IMR-90 (cell line): ENCODE data around the gene AAR2. TPM values are rescaled to one million over a fixed set of nuclear protein-coding genes. Genes with fewer than 3 reads are reported as not detected.

Source experiments
- ATAC-seq: fragments of 200-7000 bp; cut with Tn5 transposase; 2 replicates; pipeline ENCODE4 v1.9.1; 2020; ENCODE audit warnings: low read depth, mild to moderate bottlenecking, moderate library complexity
- BruUV-seq: library from RNA; stranded (reverse); fragments of 400-500 nt; replicated peaks from 2 replicates; lab custom pipeline; 2021; lab: Mats Ljungman, UMichigan
- CTCF ChIA-PET: fragments of 300-600 bp; formaldehyde crosslinking; extraction: SDS; loops from one replicate; lab custom pipeline; 2021; ENCODE audit warnings: antibody characterized with exemption; lab: Yijun Ruan, JAX
- POLR2A ChIA-PET: fragments of 300-600 bp; sonication (Branson Sonifier 250); formaldehyde crosslinking; loops from one replicate; lab custom pipeline; 2022; ENCODE audit warnings: antibody characterized with exemption; ENCODE audit not compliant: unreplicated experiment; lab: Charles Lee
- DNase-seq: peaks from one replicate; pipeline ENCODE4 v3.0.0; 2013
- H2AFZ ChIP-seq: replicated peaks from 2 replicates; pipeline ENCODE3; 2013; ENCODE audit warnings: low read length, mild to moderate bottlenecking; ENCODE audit not compliant: poor library complexity
- H2AK5ac ChIP-seq: 2 replicates; pipeline ENCODE4 v1.6.1; 2013; ENCODE audit warnings: low read depth, low read length, inconsistent platforms
- H2AK9ac ChIP-seq: replicated peaks from 2 replicates; pipeline ENCODE3; 2013; ENCODE audit warnings: mild to moderate bottlenecking, low read depth, low read length, moderate library complexity; ENCODE audit not compliant: poor library complexity
- H2BK120ac ChIP-seq: 2 replicates; pipeline ENCODE4 v1.6.1; 2013; ENCODE audit warnings: low read depth, low read length, inconsistent platforms
- H2BK15ac ChIP-seq: 3 replicates; pipeline ENCODE4 v1.6.1; 2013; ENCODE audit warnings: low read depth, low read length, inconsistent platforms
- H2BK20ac ChIP-seq: 2 replicates; pipeline ENCODE4 v1.6.1; 2013; ENCODE audit warnings: low read depth, mild to moderate bottlenecking, inconsistent platforms, low read length, moderate library complexity
- H2BK5ac ChIP-seq: 2 replicates; pipeline ENCODE4 v1.6.1; 2013; ENCODE audit warnings: mild to moderate bottlenecking, low read depth, low read length, inconsistent platforms; ENCODE audit not compliant: poor library complexity, severe bottlenecking
- H3K14ac ChIP-seq: replicated peaks from 2 replicates; pipeline ENCODE4 v1.6.1; 2013; ENCODE audit warnings: low read depth, low read length, inconsistent platforms
- H3K18ac ChIP-seq: 2 replicates; pipeline ENCODE4 v1.6.1; 2013; ENCODE audit warnings: low read depth, low read length, control low read depth
- H3K23ac ChIP-seq: 2 replicates; pipeline ENCODE4 v1.6.1; 2013; ENCODE audit warnings: low read depth, low read length, inconsistent platforms
- H3K27ac ChIP-seq: 2 replicates; pipeline ENCODE4 v1.5.1; 2013; ENCODE audit warnings: mild to moderate bottlenecking, control low read depth, low read length; ENCODE audit not compliant: insufficient read depth
- H3K27me3 ChIP-seq: 2 replicates; pipeline ENCODE4 v1.6.1; 2013; ENCODE audit warnings: low read length; ENCODE audit not compliant: control insufficient read depth, insufficient read depth
- H3K36me3 ChIP-seq: 2 replicates; pipeline ENCODE4 v1.6.1; 2013; ENCODE audit warnings: low read length, mixed read lengths; ENCODE audit not compliant: control insufficient read depth, insufficient read depth
- H3K4ac ChIP-seq: 2 replicates; pipeline ENCODE4 v1.6.1; 2013; ENCODE audit warnings: low read depth, low read length, inconsistent platforms
- H3K4me1 ChIP-seq: 2 replicates; pipeline ENCODE4 v1.6.1; 2013; ENCODE audit warnings: low read length, mixed read lengths; ENCODE audit not compliant: control insufficient read depth, insufficient read depth
- H3K4me2 ChIP-seq: 2 replicates; pipeline ENCODE4 v1.6.1; 2013; ENCODE audit warnings: low read depth, mild to moderate bottlenecking, control low read depth, low read length, moderate library complexity
- H3K4me3 ChIP-seq: 2 replicates; pipeline ENCODE4 v1.5.1; 2013; ENCODE audit warnings: low read depth, mild to moderate bottlenecking, control low read depth, low read length, moderate library complexity; ENCODE audit not compliant: insufficient read depth
- H3K56ac ChIP-seq: 2 replicates; pipeline ENCODE4 v1.6.1; 2013; ENCODE audit warnings: low read length, inconsistent platforms; ENCODE audit not compliant: insufficient read depth; ENCODE audit errors: extremely low read depth
- H3K79me1 ChIP-seq, 2 experiments: 2 replicates each; pipeline ENCODE4 v1.6.1; 2013; ENCODE audit warnings: low read length in 2 of 2, inconsistent platforms in 1 of 2, low read depth in 1 of 2
- H3K9ac ChIP-seq: 2 replicates; pipeline ENCODE4 v1.6.1; 2013; ENCODE audit warnings: low read depth, low read length, control low read depth
- H3K9me1 ChIP-seq: 2 replicates; pipeline ENCODE4 v1.6.1; 2013; ENCODE audit warnings: low read length, inconsistent platforms; ENCODE audit not compliant: insufficient read depth
- H3K9me3 ChIP-seq: 2 replicates; pipeline ENCODE4 v1.6.1; 2013; ENCODE audit warnings: low read length; ENCODE audit not compliant: control insufficient read depth, insufficient read depth
- H4K20me1 ChIP-seq: 2 replicates; pipeline ENCODE4 v1.6.1; 2013; ENCODE audit warnings: low read length, inconsistent platforms; ENCODE audit not compliant: insufficient read depth
- H4K5ac ChIP-seq: 2 replicates; pipeline ENCODE4 v1.6.1; 2013; ENCODE audit warnings: mild to moderate bottlenecking, low read depth, low read length, control low read depth
- H4K8ac ChIP-seq, 2 experiments: 2 replicates each; pipeline ENCODE4 v1.6.1; 2013; ENCODE audit warnings: low read depth in 2 of 2, low read length in 2 of 2, control low read depth in 1 of 2, inconsistent platforms in 1 of 2
- H4K91ac ChIP-seq: 2 replicates; pipeline ENCODE4 v1.6.1; 2013; ENCODE audit warnings: low read depth, low read length, inconsistent platforms; ENCODE audit not compliant: insufficient read depth
- BHLHE40 ChIP-seq: fragments of 150-350 bp; IDR thresholded peaks from 2 replicates; pipeline ENCODE4 v1.6.1; 2016; ENCODE audit warnings: mild to moderate bottlenecking, low read depth, low read length
- CEBPB ChIP-seq: IDR thresholded peaks from 2 replicates; pipeline ENCODE4 v1.6.1; 2012; ENCODE audit warnings: low read depth, low read length, improper control_type of control experiment
- CHD1 ChIP-seq: IDR thresholded peaks from 2 replicates; pipeline ENCODE4 v1.6.1; 2012; ENCODE audit warnings: low read depth, low read length, improper control_type of control experiment
- CTCF ChIP-seq: conservative IDR thresholded peaks from 2 replicates; pipeline ENCODE4 v1.5.1; 2012; ENCODE audit warnings: mild to moderate bottlenecking, low read depth, low read length, improper control_type of control experiment
- ELK1 ChIP-seq: fragments of 150-350 bp; IDR thresholded peaks from 2 replicates; pipeline ENCODE4 v1.6.1; 2016; ENCODE audit warnings: low read depth, mild to moderate bottlenecking, low read length, moderate library complexity, borderline replicate concordance
- FOS ChIP-seq: fragments of 150-350 bp; IDR thresholded peaks from 2 replicates; pipeline ENCODE4 v1.6.1; 2016; ENCODE audit warnings: low read depth, low read length
- MAFK ChIP-seq: IDR thresholded peaks from 2 replicates; pipeline ENCODE4 v1.6.1; 2012; ENCODE audit warnings: low read depth, low read length, improper control_type of control experiment
- MXI1 ChIP-seq: IDR thresholded peaks from 2 replicates; pipeline ENCODE4 v1.6.1; 2012; ENCODE audit warnings: low read depth, mild to moderate bottlenecking, low read length, moderate library complexity, borderline replicate concordance
- NFE2L2 ChIP-seq: fragments of 150-350 bp; IDR thresholded peaks from 2 replicates; pipeline ENCODE4 v1.6.1; 2016; ENCODE audit warnings: low read depth, mild to moderate bottlenecking, low read length
- POLR2A ChIP-seq: IDR thresholded peaks from 2 replicates; pipeline ENCODE4 v1.6.1; 2012; ENCODE audit warnings: mild to moderate bottlenecking, low read depth, low read length
- RAD21 ChIP-seq: IDR thresholded peaks from 2 replicates; pipeline ENCODE4 v1.6.1; 2012; ENCODE audit warnings: low read length, improper control_type of control experiment
- RFX5 ChIP-seq: IDR thresholded peaks from 2 replicates; pipeline ENCODE4 v1.8.0; 2012; ENCODE audit warnings: low read depth, mild to moderate bottlenecking, low read length, moderate library complexity
- SMC3 ChIP-seq: fragments of 150-350 bp; IDR thresholded peaks from 2 replicates; pipeline ENCODE4 v1.6.1; 2016; ENCODE audit warnings: low read depth, mild to moderate bottlenecking, antibody characterized with exemption, low read length, moderate library complexity
- USF2 ChIP-seq: fragments of 150-350 bp; IDR thresholded peaks from 2 replicates; pipeline ENCODE4 v1.6.1; 2017; ENCODE audit warnings: mild to moderate bottlenecking, antibody characterized with exemption, low read length, low read depth
- WGBS, 2 experiments: methylation state at CpG; one replicate each; pipeline versions ENCODE4 v1.1.5 to v1.1.7; 2013; ENCODE audit warnings: missing lambda C conversion rate in 2 of 2; ENCODE audit not compliant: insufficient read length in 1 of 2; ENCODE audit errors: extremely low coverage in 2 of 2; 5-methylcytosine and 5-hydroxymethylcytosine counted together
- dilution Hi-C: fragments of 300-500 bp; cut with HindIII; formaldehyde crosslinking; loops from one replicate; pipeline ENCODE4 v1.14.3; 2018; ENCODE audit warnings: low sequenced_read_pairs; ENCODE audit not compliant: unreplicated experiment
- in situ Hi-C: fragments of 300-500 bp; cut with MboI; formaldehyde crosslinking; loops from 3 replicates; pipeline ENCODE4 v1.14.3; 2019; ENCODE audit warnings: low sequenced_read_pairs, inconsistent platforms, mixed read lengths
- intact Hi-C: fragments of 100-400 bp; cut with micrococcal nuclease; formaldehyde crosslinking; loops from 2 replicates; pipeline ENCODE4 v1.10.0; 2022
- polyA plus RNA-seq, 3 experiments: library from polyadenylated mRNA; depleted of rRNA; stranded (reverse); fragments of >200 nt; gene quantifications; 2 replicates each; pipeline ENCODE4 v1.2.3, GENCODE V29; 2012; ENCODE audit warnings: low replicate concordance in 1 of 3
- total RNA-seq: library from RNA; depleted of rRNA; stranded (reverse); fragments of >200 nt; gene quantifications from 2 replicates; pipeline ENCODE4 v1.2.3, GENCODE V29; 2012

Gene AAR2
- total and polyA plus RNA-seq, 2 of the 4 experiments (the other 2 are of a cell fraction), result 28.2 to 35.8 TPM

GRCh38 chr20:36225666-36226065 is 10.6 kb upstream of the AAR2 start:
- Histone ChIP-seq H3K27me3 (no peaks in the 10 kb centered on the region), H3K27ac (no peak overlapping the region), H3K56ac (no peak overlapping the region), H3K4me2 (no peak overlapping the region), H2BK120ac (no peak overlapping the region), H2BK20ac (no peak overlapping the region), H2AFZ (no peak overlapping the region), H2AK9ac (no peak overlapping the region), H3K9me1 (no peaks in the 10 kb centered on the region), H2AK5ac (no peak overlapping the region), H3K23ac (no peak overlapping the region), H3K9me3 (no peaks in the 10 kb centered on the region), H2BK15ac (no peak overlapping the region), H2BK5ac (no peak overlapping the region), H3K4ac (no peak overlapping the region), H4K20me1 (no peaks in the 10 kb centered on the region), H4K91ac (no peak overlapping the region), H4K8ac (no peak overlapping the region), H3K4me3 (no peak overlapping the region), H4K5ac (no peak overlapping the region), H3K9ac (no peak overlapping the region), H3K14ac (no peak overlapping the region), H3K79me1 (no peaks in the 10 kb centered on the region), H3K36me3 (peaks cover 9% of the 10 kb centered on the region), H3K4me1 (no peaks in the 10 kb centered on the region), H3K18ac (no peak overlapping the region)
- ATAC-seq, result no peak
- ChIA-PET POLR2A (no interaction called here), CTCF (no interaction called here)
- no TSS peak for BruUV-seq
- no peak for DNase-seq
- intact Hi-C loops, result no loop called here
- dilution Hi-C loops, result no loop called here
- in situ Hi-C loops, result no loop called here
- WGBS, 2 experiments, result 90% methylated on average over 2 of the region's 7 CpGs; no CpG with 5 or more reads in 1 of the 2 experiments
- no peak for TF ChIP-seq ELK1
- no peak for TF ChIP-seq CEBPB
- no peak for TF ChIP-seq NFE2L2
- TF ChIP-seq RAD21, result no peak
- no peak for TF ChIP-seq FOS
- TF ChIP-seq MAFK, result no peak
- no peak for TF ChIP-seq POLR2A
- TF ChIP-seq BHLHE40, result no peak
- no peak for TF ChIP-seq CTCF
- TF ChIP-seq MXI1, result no peak
- no peak for TF ChIP-seq USF2
- no peak for TF ChIP-seq RFX5
- TF ChIP-seq CHD1, result no peak
- TF ChIP-seq SMC3, result no peak
